ENCODE results near the gene SNX32.
"Not testable (repeated sequence)": the region's sequence is repeated elsewhere in the genome, so short reads cannot be mapped to it uniquely, and the experiment has no call there.

The SNX32 gene

DNA sequence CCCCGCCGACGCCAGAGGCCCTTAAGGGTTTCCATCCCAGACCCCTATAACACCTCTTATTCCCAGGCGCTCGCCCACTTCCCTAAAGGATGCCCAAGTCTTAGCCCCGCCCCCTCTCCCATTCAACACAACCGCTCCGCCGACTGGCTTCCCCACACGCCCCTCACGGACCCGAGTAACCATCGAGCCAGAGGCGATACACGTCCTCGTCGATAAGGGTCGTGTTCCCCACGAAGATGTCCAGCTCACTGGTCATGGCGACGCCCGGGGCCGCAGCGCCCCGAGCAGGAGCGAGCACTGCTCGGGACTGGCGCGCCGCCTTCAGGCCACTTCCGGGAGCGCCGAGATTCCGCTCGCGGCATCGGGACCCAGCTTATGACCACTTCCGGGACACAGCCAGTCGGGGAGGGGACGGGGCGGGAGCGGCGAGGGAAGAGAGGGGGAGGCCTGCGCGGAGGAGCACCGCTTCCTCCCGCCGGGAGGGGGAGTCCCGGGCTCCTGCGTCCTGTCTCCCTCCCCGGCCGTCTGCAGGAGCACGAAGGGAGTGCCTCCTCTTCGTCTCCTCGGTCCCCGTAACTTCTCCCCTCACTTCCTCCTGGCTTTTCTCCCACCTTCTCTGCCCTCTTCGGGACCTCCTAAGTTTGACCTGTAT, 54.5 kb downstream of the SNX32 start, which contains the start of gene FIBP:
TSS of gene FIBP (minus strand) at position 309 of the 652 bp plus-strand sequence. CDS start at position 256, 53 bp downstream.
- Histone ChIP-seq H3K27me3 (ENCODE audit: insufficient read depth, poor library complexity, severe bottlenecking) (no peaks in the 10 kb centered on the region), H3K27ac (replicated peaks) (peak within 1 kb of the TSS; percentile 72), H3K4me3 (replicated peaks; ENCODE audit: insufficient read depth, low read length) (peak within 1 kb of the TSS; percentile 96)
- peak; percentile 95 to 98 for DNase-seq (ENCODE audit: low read depth in 1 of 2, low spot score in 1 of 2)
- TF ChIP-seq SPI1 (IDR thresholded peaks at IDR 0.05; ENCODE audit: borderline replicate concordance, low read depth) (peak; percentile 71), POLR2AphosphoS5 (IDR thresholded peaks at IDR 0.05; ENCODE audit: low read depth) (peak; percentile 83), GABPA (IDR thresholded peaks at IDR 0.05; ENCODE audit: low read depth) (peak; percentile 88)
- TF ChIP-seq, protein P1, sequence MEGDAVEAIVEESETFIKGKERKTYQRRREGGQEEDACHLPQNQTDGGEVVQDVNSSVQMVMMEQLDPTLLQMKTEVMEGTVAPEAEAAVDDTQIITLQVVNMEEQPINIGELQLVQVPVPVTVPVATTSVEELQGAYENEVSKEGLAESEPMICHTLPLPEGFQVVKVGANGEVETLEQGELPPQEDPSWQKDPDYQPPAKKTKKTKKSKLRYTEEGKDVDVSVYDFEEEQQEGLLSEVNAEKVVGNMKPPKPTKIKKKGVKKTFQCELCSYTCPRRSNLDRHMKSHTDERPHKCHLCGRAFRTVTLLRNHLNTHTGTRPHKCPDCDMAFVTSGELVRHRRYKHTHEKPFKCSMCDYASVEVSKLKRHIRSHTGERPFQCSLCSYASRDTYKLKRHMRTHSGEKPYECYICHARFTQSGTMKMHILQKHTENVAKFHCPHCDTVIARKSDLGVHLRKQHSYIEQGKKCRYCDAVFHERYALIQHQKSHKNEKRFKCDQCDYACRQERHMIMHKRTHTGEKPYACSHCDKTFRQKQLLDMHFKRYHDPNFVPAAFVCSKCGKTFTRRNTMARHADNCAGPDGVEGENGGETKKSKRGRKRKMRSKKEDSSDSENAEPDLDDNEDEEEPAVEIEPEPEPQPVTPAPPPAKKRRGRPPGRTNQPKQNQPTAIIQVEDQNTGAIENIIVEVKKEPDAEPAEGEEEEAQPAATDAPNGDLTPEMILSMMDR (IDR thresholded peaks at IDR 0.05; ENCODE audit: insufficient read depth, low read length) = peak; percentile 59
- TF ChIP-seq, protein P2, sequence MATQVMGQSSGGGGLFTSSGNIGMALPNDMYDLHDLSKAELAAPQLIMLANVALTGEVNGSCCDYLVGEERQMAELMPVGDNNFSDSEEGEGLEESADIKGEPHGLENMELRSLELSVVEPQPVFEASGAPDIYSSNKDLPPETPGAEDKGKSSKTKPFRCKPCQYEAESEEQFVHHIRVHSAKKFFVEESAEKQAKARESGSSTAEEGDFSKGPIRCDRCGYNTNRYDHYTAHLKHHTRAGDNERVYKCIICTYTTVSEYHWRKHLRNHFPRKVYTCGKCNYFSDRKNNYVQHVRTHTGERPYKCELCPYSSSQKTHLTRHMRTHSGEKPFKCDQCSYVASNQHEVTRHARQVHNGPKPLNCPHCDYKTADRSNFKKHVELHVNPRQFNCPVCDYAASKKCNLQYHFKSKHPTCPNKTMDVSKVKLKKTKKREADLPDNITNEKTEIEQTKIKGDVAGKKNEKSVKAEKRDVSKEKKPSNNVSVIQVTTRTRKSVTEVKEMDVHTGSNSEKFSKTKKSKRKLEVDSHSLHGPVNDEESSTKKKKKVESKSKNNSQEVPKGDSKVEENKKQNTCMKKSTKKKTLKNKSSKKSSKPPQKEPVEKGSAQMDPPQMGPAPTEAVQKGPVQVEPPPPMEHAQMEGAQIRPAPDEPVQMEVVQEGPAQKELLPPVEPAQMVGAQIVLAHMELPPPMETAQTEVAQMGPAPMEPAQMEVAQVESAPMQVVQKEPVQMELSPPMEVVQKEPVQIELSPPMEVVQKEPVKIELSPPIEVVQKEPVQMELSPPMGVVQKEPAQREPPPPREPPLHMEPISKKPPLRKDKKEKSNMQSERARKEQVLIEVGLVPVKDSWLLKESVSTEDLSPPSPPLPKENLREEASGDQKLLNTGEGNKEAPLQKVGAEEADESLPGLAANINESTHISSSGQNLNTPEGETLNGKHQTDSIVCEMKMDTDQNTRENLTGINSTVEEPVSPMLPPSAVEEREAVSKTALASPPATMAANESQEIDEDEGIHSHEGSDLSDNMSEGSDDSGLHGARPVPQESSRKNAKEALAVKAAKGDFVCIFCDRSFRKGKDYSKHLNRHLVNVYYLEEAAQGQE (IDR thresholded peaks at IDR 0.05; ENCODE audit: insufficient replicate concordance, low read depth) = no peak

DNA sequence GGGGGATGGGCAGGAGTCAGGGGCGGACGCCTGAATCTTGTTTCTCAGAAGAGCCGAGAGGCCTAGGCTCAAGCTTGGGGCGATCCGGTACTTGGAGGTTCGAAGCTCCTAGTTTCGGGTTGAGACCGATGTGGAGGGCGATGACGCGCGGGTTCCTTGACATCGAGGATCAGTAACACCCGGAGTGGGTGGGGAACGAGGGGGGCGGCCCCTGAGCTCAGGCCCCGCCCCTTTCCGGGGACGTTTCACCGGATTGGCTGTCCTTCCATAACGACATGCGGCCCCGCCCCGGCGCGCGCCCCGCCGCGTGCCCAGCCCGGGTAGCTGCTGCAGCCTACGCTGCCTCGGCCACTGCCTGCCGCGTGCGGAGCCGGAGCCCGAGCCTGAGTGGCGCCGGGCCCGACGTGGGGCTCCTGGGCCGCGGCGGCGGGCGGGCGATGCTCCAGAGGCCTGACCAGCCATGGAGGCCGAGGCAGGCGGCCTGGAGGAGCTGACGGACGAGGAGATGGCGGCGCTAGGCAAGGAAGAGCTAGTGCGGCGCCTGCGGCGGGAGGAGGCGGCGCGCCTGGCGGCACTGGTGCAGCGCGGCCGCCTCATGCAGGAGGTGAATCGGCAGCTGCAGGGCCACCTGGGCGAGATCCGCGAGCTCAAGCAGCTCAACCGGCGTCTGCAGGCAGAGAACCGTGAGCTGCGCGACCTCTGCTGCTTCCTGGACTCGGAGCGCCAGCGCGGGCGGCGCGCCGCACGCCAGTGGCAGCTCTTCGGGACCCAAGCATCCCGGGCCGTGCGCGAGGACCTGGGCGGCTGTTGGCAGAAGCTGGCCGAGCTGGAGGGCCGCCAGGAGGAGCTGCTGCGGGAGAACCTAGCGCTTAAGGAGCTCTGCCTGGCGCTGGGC, 56.8 kb downstream of the SNX32 start, which contains the start of gene CCDC85B:
TSS of gene CCDC85B (plus strand) at position 350 of the 895 bp plus-strand sequence. CDS start at position 461, 111 bp downstream.
- no peaks in the 10 kb centered on the region for H3K27me3 ChIP-seq (ENCODE audit: insufficient read depth, poor library complexity, severe bottlenecking)
- peak within 1 kb of the TSS; percentile 83 for H3K4me3 ChIP-seq (replicated peaks; ENCODE audit: insufficient read depth, low read length)
- peak; percentile 96 to 97 for DNase-seq (ENCODE audit: low read depth in 1 of 2, low spot score in 1 of 2)
- TF ChIP-seq POLR2AphosphoS5 (IDR thresholded peaks at IDR 0.05; ENCODE audit: low read depth) (peak; percentile 92), SPI1 (IDR thresholded peaks at IDR 0.05; ENCODE audit: borderline replicate concordance, low read depth) (no peak)
- TF ChIP-seq, protein P2 (IDR thresholded peaks at IDR 0.05; ENCODE audit: insufficient replicate concordance, low read depth) = peak; percentile 66
- H3K27ac ChIP-seq (replicated peaks) = peak within 1 kb of the TSS; percentile 76

GRCh38 chr11:65891219-65892136, 57.7 kb downstream of the SNX32 start:
- H3K27ac ChIP-seq (replicated peaks) = peak overlapping the region; percentile 76
- TF ChIP-seq GABPA (IDR thresholded peaks at IDR 0.05; ENCODE audit: low read depth) = no peak
- no peak; the same call in 1 of the 2 replicates for TF ChIP-seq POLR2AphosphoS5 (IDR thresholded peaks at IDR 0.05; ENCODE audit: low read depth)
- TF ChIP-seq, protein P1 (IDR thresholded peaks at IDR 0.05; ENCODE audit: insufficient read depth, low read length) = no peak
- H3K4me3 ChIP-seq (replicated peaks; ENCODE audit: insufficient read depth, low read length) = peak overlapping the region; percentile 83
- no peak for DNase-seq (ENCODE audit: low read depth in 1 of 2, low spot score in 1 of 2)
- no peaks in the 10 kb centered on the region for H3K27me3 ChIP-seq (ENCODE audit: insufficient read depth, poor library complexity, severe bottlenecking)

- DNase-seq (ENCODE audit: low read depth in 1 of 2, low spot score in 1 of 2); H3K27me3 ChIP-seq (ENCODE audit: insufficient read depth, poor library complexity, severe bottlenecking): not testable (repeated sequence)
- Histone ChIP-seq H3K27ac (replicated peaks) (peak overlapping the region; percentile 76), H3K4me3 (replicated peaks; ENCODE audit: insufficient read depth, low read length) (peak overlapping the region; percentile 83)
These were observed 58.4 kb downstream of the SNX32 start for GRCh38 chr11:65892137-65892540.

All from HL-60 (cell line).